ENCODE data around the gene HELT. TPM values are rescaled to one million over a fixed set of nuclear protein-coding genes. Genes with fewer than 3 reads are reported as not detected.

HELT gene
- total and polyA plus RNA-seq, 2 experiments from 2014 or later, result not detected

DNA sequence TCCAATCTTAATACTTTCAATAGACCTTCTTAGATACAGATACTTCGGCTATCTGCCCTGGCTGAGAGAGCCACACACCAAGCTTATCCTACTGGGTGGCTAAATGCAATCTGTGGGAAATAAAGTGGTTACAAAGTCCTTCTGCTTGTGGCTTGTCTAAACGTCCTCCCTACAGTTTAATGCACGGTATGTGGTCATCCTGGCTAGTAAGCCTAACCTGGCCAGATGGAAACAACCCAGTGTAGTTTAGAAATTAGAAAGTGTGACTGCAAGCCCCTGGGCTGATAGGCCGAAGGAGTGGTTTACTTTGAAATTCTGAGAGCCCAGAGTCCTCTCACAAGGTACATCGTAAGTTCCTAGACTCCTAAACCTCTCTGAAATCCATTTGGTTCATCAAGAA, 47.9 kb downstream of the HELT start:
- Histone ChIP-seq H2AFZ (no peak overlapping the region), H3K4me3 (no peak overlapping the region), H3K9ac (no peak overlapping the region), H3K79me2 (ENCODE audit: insufficient read depth) (no peaks in the 10 kb centered on the region), H3K27me3 (replicated peaks; ENCODE audit: insufficient read depth) (peaks cover 22% of the 10 kb centered on the region; the same call in 1 of the 2 replicates), H3K9me2 (ENCODE audit: insufficient read depth) (no peaks in the 10 kb centered on the region), H3F3A (ENCODE audit: insufficient read depth) (no peaks in the 10 kb centered on the region), H3K36me3 (ENCODE audit: low read depth) (no peaks in the 10 kb centered on the region), H3K9me3 (ENCODE audit: low read depth) (no peaks in the 10 kb centered on the region), H4K20me1 (ENCODE audit: insufficient read depth) (no peaks in the 10 kb centered on the region), H3K4me1 (ENCODE audit: insufficient read depth) (no peaks in the 10 kb centered on the region), H3K4me2 (ENCODE audit: unreplicated experiment) (no peak overlapping the region), H3K27ac (no peak overlapping the region)
- no peak for DNase-seq
- WGBS, 2 experiments (ENCODE audit: low coverage in 1 of 2, low lambda C conversion rate in 2 of 2, missing lambda C conversion rate in 2 of 2), result 33 to 48% methylated on average over 5 of the region's 5 CpGs
- no peak for TF ChIP-seq EZH2 (IDR thresholded peaks at IDR 0.05; ENCODE audit: insufficient read depth, poor library complexity, severe bottlenecking)
- no peak for TF ChIP-seq EZH2phosphoT487 (IDR thresholded peaks at IDR 0.05; ENCODE audit: insufficient read depth, low read depth)
- in situ Hi-C loops (cut with MboI), result no loop called here

DNA sequence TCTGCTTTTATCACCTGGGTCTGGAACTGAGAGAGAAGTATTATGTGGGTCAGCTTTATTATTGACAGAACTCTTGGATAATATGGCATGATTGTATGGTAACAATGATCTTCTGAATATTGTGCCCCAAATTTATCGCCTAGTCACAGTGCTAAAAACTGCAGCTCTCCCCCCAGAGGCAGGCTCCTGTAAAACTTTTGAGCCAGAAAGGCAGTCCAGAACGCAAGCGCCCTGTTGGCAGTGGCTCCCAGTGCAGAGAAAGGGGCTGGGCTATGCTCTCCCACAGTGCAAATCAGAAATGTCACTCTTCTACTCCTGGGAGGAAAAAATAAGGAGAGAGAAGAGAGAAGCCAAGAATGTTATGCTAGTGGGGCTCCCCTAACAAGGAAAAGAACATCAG, 50.5 kb downstream of the HELT start:
- Histone ChIP-seq H3K9ac (no peak overlapping the region), H3K36me3 (ENCODE audit: low read depth) (no peaks in the 10 kb centered on the region), H3K79me2 (ENCODE audit: insufficient read depth) (no peaks in the 10 kb centered on the region), H3K27ac (no peak overlapping the region), H3F3A (ENCODE audit: insufficient read depth) (no peaks in the 10 kb centered on the region), H3K9me3 (ENCODE audit: low read depth) (no peaks in the 10 kb centered on the region), H2AFZ (no peak overlapping the region), H4K20me1 (ENCODE audit: insufficient read depth) (no peaks in the 10 kb centered on the region), H3K4me3 (no peak overlapping the region), H3K4me2 (ENCODE audit: unreplicated experiment) (no peak overlapping the region), H3K9me2 (ENCODE audit: insufficient read depth) (no peaks in the 10 kb centered on the region), H3K4me1 (ENCODE audit: insufficient read depth) (no peaks in the 10 kb centered on the region), H3K27me3 (replicated peaks; ENCODE audit: insufficient read depth) (peaks cover 27% of the 10 kb centered on the region; the same call in 1 of the 2 replicates)
- TF ChIP-seq EZH2 (IDR thresholded peaks at IDR 0.05; ENCODE audit: insufficient read depth, poor library complexity, severe bottlenecking) (no peak), EZH2phosphoT487 (IDR thresholded peaks at IDR 0.05; ENCODE audit: insufficient read depth, low read depth) (no peak)
- 45 to 51% methylated on average over 3 of the region's 3 CpGs for WGBS, 2 experiments (ENCODE audit: low coverage in 1 of 2, low lambda C conversion rate in 2 of 2, missing lambda C conversion rate in 2 of 2)
- DNase-seq, result no peak
- in situ Hi-C loops (cut with MboI), result no loop called here

Other genes starting within 250 kb of the HELT start
- gene ACSL1, start 192.5 kb upstream of the HELT start, total RNA-seq (2014; rRNA removed; shearing (Covaris generic)), result 16.8 and 22.6 TPM in 2 replicates
- 15.4 and 17.3 TPM in 2 replicates for gene ACSL1, start 192.5 kb upstream of the HELT start, polyA plus RNA-seq (2016; fragmentation: Nextera tagmentation; extraction: Ambion mirVana)
- 6.5 and 7.5 TPM in 2 replicates for gene SLC25A4, start 124.8 kb downstream of the HELT start, total RNA-seq (2014; rRNA removed; shearing (Covaris generic))
- 28.1 and 29.2 TPM in 2 replicates for gene SLC25A4, start 124.8 kb downstream of the HELT start, polyA plus RNA-seq (2016; fragmentation: Nextera tagmentation; extraction: Ambion mirVana)
- 44.0 and 46.3 TPM in 2 replicates for gene CFAP97, start 185.5 kb downstream of the HELT start, total RNA-seq (2014; rRNA removed; shearing (Covaris generic))
- gene CFAP97, start 185.5 kb downstream of the HELT start, polyA plus RNA-seq (2016; fragmentation: Nextera tagmentation; extraction: Ambion mirVana), result 49.2 and 50.8 TPM in 2 replicates
- 23.6 and 50.0 TPM in 2 replicates for gene SNX25, start 191.1 kb downstream of the HELT start, total RNA-seq (2014; rRNA removed; shearing (Covaris generic))
- gene SNX25, start 191.1 kb downstream of the HELT start, polyA plus RNA-seq (2016; fragmentation: Nextera tagmentation; extraction: Ambion mirVana), result 7.1 and 8.2 TPM in 2 replicates